Embryonic facial prominence (tissue), 1 donor: ENCODE results near the gene HIF3A.
"Not testable (repeated sequence)": the region's sequence is repeated elsewhere in the genome, so short reads cannot be mapped to it uniquely, and the experiment has no call there.

Experiments used
- DNase-seq: peaks from one replicate; pipeline ENCODE4 v3.0.0-alpha.2; 2016; ENCODE audit errors: extremely low spot score

HIF3A gene

DNA sequence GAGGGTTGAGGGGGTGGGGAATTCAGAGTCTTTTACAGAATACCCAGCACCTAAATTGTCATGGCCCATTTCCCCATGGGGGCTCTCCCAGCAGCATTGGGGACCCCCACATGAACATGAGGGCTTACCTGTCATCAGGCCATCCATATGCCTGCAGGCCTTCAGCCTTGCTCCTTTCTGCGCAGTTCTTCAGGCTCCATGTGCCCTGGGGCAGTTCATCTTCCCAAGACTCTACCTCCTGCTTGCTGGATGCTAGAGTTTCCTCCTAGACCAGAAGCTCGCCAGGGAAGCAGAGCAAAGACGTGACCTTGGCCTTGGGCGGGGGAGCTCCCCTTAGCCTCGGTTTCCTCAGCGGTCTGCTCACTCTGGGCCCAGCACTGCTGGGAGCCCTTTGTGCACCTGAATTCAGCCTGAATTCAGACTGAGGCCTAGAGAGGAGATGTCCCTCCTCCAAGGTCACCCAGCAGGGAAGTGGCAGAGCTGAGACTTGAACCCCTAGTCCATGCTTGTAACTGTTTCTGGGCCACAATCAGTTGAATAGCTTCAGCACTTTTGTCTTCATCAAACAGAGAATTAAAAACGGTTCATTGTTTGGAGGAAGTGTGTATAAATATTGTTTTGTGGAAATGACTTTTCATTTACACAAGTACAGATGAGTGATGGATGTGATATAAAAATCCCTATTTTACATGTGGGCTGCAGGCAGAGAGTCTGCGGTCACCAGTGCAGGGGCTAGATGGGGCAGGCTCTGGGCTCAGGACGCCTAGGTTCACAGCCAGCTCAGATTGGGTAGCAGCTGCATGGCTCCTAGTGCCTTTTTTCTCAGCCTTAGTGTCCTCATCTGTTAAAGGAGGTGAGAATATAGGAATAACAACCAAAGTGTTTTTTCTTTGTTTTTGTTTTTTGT, 59.6 kb downstream of the HIF3A start:
- no peak for DNase-seq

DNA sequence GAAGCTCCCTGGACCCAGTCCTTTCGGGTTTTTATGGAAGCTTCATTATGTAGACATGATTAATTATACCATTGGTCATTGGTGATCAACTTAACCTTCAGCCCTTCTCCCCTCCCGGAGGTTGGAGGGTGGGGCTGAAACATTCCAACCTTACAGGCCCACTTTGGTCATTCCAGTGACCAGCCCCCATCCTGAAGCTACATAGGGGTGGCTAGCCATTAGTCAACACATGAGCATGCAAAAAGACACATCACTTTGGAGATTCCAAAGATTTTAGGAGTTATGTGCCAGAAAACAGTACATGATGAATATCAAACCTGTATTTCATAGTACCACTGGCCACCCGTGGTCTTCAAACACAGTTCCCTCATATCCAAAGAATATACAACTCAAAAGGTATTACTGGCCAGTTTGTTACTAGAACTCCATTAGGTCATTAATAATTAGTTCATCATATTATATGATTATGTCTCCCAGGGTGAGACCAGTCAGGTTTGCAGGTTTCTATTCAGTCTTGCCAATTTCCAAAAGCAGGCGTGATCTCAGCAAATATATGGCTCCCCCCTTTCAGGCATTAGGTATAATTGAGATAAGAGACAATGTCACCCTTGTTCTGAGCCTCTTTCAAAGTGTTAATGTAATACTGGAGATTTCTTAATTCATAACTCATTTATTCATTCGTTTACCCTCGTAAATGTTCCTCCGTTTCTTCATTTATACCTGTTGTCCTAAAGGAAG, 61.2 kb downstream of the HIF3A start:
- DNase-seq = no peak

DNA sequence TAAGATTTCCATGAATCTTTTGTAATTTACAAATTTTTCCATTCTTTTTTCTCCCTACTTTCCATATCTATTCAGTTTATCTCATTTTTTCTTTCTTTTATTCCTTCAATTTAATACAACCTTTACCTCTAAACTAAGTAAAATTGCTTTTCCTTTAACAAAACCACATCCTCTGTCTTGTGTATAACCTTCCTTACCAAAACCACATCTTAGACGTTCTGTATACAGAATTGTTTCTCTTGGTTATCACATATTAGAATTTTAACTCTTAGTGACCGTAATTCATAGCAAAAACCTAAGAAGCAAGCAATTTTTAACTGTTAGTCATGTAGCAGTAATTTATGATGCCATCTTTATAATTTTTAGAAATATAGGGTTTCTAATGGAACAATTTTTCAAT, 65.1 kb downstream of the HIF3A start:
- DNase-seq = no peak

DNA sequence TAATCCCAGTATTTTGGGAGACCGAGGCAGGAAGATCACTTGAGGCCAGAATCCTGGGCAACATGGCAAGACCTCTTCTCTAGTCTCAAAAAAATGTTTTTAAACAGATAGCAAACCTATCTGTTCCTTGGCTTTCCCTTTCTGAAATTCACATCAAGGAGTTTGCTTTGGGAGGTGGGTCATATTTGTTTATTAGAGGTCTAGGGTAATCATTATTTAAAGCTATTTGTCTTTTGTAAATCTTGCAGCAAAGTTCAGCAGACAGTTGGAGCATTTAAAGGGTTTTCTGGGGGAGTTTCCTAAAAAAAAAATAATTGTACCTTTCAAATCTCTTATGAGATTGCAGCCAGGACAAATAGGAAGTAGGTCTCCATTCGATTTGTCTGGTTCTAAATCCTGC, 67.5 kb downstream of the HIF3A start:
- no peak for DNase-seq

DNA sequence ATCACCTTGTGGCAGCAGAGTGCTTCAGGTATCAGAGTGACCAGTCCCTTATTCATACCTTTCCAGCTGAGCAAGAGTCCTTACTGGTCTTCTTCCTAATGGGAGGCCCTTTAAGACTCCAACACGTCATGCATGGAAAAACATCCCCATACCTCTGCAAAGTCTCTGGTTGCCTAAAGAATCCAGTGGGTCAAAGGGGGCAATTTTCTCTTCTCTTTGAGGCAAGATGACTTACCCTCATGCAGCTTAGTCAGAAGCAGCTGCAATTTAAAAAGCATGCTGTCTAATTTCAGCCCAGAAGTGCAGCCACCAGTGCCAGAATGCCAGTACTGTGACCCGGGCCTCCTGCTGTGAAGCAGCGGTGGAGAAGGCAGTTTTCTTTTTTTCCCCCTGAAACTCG, 68.7 kb downstream of the HIF3A start:
- no peak for DNase-seq

DNA sequence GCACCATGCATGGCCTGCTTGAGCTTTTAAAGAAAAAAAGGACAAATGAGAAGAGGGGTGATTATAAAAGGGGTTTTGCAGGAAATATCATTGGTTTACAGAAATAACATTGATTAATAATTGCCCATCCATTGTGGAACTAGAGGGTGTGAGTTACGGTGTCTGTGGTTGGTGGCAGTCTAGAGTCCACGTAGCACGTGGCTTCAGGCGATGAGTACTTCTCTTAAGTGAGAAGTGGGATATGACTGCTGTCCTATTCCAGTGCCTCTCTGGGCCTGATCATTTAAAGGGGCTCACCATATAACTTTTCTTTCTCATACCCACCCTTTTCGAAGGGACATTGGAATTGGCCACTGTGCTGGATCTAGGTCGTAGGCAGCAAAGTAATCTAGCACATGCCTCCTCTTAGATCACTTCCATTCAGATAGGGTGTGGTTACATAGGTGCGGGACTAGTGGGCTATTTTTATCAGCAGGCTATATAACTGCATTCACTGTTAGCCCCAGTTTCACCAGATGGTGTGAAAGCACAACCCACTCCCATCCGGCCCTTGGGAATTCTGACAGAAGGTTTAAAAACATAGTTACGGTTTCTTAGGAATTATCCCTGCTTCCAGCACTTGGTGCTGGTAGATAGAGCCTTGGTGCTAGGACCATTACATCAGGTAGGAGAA, 69.9 kb downstream of the HIF3A start:
- no peak for DNase-seq

DNA sequence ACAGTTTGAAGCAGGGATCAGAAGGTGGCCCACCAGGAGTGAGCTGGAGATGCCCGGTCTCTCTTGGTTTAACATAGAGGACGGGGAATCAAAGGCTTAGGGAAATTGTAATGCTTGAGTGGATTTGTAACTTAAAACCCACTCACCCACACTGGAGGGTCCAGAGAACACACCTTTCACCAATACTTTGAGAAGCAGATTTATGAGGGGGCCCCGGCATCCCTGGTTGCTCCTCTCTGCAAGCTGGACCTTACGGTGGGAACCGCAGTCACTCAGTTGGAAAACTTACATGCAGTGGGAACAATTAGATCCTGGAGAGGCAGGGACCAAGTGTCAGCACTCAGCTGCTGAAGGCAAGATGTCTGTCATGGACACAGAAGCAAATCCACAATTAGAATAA, 70.6 kb downstream of the HIF3A start:
- DNase-seq = no peak

DNA sequence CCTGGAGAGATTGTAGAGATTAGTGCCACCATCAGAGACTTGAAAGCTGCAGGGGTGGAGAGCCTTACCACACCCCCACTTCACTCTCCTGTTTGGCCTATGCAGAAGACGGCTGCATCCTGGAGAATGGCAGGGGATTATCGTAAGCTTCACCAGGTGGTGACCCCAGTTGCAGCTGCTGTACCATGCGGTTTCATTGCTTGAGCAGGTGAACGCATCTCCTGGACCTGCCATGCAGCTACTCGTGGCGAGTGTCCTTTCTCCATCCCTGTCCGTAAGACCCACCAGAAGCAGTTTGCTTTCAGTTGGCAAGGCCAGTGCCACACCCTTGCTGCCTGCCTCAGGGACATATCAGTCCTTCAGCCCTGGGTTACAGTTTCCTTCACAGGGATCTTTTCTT, 71.3 kb downstream of the HIF3A start:
- no peak for DNase-seq

DNA sequence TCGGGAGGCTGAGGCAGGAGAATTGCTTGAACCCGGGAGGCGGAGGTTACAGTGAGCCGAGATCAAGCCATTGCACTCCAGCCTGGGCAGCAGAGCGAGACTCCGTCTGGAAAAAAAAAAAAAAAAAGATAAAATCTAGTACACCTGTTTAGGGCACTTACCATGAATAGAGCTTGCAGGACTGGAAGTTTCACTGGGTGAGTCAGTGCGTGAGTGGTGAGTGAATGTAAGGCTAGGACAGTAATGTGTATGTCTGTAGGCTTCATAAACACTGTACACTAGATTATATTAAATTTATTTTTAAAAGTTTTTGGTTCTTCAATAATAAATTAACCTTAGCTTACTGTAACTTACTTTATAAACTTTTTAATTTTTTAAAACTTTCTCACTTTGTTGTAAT, 73.0 kb downstream of the HIF3A start:
- no peak for DNase-seq

DNA sequence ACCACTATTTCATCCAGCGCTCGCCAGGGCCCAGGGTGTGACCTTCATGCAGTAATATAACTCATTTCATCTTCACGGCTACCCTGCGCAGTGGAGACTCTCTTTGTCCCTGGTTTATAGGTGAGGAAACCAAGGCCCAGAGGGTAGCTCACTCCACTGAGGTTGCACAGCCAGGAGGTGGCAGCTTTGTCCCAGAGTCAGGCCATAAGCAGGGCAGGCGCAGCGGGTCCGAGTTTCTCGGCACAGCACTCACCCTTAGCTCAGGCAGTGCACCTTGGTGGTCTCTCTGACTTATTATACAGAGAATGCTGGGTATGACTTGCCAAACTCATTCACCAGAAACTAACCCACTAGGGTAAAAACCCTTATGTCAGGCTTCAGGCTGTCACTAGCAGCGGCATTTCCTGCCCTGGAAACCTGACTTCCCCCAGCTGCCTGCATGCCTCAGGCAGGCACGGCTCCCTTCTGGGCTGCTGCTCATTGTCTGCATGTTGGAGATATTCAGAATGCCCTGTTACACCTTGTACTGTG, 74.6 kb downstream of the HIF3A start:
- no peak for DNase-seq

DNA sequence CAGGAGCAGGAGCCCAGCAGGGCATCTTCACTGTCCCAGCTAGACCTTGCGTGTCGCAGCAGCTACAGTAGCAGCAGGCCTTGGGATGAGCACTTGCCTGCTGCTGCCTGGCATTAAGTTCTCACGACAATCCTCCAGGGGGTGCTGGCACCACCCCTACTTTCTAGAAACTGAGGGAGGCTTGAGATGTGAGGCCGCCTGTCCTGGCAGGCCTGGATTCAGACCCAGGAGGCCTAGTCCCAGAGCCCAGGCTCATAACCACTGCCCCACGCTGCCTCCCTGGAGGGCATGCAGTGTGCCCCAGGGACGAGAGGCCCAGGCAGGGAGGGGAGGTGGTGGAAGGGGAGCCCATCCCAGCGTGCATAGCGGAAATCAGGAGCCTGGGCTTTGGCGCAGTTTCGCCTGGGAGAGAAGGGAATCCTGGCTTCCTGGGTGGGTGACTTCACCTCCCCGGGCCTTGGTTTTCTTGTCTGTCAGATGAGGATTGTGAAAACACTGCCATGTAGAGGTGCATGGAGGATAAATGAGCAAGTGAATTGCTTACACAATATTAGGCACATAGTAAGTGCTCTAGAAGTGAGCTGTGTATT, 76.2 kb downstream of the HIF3A start:
- no peak for DNase-seq

DNA sequence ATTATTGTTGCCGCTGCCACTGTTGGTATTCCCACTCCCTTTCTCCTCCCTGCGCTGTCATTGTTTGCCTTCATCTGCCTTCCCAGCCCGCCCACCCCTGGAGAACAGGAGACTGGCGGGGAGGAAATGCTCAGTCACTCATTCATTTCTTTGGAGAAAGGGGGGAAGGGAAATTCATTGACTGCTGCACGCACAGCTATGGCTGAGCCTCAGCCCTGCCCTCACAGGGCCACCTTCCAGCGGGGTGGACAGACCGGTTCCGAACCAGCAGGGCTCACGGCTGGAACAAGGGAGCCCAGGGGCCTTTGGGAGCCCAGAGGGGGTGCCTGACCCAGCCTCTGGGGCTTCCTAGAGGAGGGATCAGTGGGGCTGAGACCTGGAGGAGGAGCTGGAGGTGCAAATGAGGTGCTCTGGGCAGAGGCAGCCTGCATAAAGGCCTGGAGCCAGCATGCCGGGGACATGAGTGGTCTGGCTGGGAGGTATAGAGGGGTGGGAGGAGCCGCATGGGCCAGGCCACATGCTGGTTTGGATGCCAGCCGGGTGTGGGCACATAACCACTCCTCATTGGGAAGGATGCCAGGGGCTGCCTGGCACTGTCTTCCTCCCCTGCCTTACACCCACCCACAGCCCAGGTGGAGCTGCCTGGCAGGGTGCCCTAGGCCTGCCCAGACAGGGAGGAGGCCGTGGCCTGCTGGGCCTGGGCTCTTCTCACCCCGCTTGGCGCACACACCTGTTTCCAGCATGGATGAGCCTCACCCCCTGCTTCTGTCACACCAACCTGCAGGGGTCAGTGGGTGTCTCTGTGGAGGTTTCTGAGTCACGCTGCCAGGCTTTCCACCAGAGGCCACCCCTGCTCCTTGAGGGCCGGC, 76.9 kb downstream of the HIF3A start:
- DNase-seq = no peak

DNA sequence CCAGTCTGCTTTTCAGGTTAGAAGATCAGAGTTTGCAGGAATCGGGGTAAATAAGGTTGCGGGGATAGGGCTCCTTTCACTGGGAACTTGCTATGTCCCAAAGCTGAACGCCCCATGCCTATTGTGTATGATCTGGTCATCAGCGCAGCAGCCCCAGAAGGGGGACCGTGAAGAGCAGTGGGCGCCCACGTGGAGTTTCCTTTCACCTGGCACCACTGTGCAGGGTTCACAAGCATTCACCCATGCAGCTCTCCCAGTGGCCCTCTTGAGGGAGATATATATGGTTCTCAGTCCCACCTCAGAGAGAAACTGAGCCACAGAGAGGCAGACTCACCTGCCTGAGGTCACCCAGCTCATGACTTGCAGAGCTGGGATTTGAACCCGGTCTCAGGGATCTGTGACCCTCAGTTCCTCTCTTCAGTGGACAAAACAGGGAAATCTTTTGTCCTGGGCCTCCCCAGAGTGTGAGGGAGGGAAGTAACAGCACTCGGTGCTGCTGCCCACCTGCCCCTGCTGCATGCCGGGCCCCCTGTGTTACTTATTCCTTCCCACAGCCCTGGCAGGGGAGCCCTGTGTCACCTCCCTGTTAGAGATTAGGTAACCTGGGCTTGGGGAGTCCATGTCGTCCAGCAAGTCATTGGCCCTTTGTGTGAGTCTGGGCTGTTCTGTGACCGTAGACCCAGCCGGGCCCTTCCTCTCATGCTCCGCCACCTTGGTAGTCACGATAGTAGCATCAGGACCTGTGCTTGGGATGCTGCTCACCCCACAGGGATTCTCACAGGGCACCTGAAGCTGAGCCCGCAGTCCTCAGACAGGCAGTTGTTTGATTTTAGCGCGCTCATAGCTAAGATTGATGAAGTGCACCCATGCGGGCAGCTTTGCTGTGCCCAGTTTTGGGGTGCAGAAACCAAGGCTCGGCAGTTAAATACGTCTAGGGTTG, 78.0 kb downstream of the HIF3A start:
- no peak for DNase-seq

DNA sequence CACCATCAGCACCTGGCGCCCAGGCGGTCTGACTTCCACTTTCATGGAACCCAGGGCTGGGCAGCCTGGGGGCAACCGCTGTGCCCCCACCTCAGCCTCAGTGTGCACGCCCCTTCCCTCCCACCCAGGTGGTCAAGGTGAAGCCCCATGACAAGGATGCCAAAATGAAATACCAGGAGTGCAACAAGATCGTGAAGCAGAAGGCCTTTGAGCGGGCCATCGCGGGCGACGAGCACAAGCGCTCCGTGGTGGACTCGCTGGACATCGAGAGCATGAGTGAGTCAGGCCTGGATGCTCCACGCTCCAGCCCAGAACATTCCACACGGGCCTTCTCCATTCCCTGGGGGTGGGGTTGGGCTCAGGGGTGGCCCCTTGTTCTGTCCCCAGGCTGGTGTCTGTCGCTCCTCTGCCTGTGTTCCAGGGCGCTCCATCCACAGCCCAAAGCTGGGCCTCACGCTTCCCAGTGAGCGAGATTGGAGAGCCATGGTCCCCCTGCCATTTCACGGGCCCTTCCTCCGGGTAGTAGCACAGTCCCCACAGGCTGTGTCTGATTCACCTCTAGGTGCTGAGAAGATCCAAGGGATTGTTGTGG, 78.7 kb downstream of the HIF3A start:
- not testable (repeated sequence) for DNase-seq

DNA sequence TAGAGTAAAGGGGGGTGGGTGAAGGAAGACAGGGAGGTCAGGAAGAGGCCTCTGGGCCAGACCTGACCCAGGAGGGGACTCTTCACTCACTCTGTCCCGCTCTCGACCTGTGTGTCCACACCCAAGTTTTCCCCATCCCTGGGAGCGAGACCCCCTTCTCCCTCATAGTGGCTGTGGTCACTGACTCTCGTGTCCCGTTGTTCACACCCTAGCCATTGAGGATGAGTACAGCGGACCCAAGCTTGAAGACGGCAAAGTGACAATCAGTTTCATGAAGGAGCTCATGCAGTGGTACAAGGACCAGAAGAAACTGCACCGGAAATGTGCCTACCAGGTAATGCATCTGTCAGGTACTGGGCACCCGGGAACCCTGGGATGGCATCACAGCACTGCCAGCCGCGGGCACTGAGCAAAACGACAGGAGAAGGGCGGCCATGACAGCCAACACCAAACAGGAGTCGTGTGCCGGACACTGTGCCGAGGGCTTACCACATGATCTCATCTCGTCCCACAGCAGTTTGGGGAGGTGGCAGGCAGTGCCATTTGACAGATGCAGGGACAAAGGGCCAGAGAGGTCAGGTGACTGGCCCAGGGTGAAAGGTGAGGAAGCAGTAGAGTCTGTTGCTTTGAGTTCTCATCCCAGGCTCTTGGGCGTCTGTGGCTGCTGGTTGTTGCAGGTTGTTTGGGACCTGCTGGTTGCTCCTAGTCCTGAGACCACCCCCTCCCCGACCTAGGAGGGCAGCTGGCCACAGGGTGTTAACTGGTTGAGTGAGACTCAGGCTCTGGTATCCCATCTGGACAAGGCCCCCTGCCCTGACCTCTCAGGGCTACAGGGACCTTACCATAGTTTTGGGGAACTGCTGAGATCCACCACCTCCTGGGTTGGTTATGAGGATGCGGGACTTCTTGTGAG, 79.7 kb downstream of the HIF3A start:
- DNase-seq = no peak

DNA sequence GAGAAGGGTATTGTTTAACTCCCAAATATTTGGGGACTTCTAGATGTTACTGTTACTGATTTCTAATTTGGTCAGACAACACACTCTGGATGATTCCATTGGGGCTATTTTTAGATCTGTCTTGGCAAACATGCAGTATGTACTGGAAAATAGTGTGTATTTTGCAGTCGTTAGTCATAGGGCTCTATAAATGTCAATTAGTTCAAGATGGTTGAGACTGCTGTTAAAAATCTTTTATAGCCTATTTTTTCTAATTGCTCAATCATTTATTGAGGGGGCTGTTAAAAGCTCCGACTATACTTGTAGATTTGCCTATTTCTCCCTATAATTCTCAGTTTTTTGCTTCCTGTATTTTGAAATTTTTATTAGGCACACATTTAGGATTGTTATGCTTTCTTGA, 81.4 kb downstream of the HIF3A start:
- DNase-seq = no peak

DNA sequence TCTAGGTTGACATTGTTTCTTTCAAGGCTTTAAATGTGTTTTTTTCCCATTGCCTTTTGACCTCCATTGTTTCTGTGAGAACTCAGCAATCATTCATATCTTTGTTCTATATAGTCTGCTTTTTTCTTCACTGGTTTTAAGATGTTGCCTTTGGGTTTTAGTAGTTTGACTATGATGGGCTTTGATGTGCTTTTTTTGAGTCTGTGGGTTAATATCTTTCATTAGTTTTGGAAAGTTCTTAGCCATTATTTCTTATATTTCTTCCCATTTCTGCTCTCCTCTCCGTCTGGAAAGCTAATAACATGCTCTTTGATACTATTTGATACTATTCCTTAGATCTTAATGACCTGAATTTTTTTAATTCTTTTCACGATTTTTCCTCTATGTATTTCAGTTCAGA, 83.8 kb downstream of the HIF3A start:
- DNase-seq = no peak

DNA sequence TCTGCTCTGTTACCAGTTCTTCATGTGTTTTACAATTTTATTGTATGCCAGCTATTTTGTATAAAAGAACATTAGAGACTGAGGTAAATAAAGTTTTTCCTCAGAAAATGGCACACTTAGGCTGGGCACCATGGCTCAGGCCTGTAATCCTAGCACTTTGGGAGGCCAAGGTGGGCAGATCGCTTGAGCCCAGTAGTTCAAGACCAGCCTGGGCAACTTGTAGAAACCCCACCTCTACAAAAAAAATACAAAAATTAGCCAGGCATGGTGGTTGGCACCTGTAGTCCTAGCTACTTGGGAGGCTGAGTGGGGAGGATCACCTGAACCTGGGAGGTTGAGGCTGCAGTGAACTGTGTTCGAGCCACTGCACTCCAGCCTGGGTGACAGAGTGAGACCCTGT, 84.5 kb downstream of the HIF3A start:
- no peak for DNase-seq
